Body of pancreas (tissue), 4 donors: Measurements from ENCODE around the gene CMC1.

Experiments used
- POLR2A ChIP-seq, 3 donors: fragments of 450-650 bp; IDR thresholded peaks; one replicate each; pipeline ENCODE4 v1.6.1; 2016; ENCODE audit warnings: antibody characterized with exemption in 3 of 3, mild to moderate bottlenecking in 2 of 3
- TF ChIP-seq, protein P1 (sequence below), 7 experiments: fragments of 450-650 bp in 4 of 7; fragments of 200-600 bp in 3 of 7; sonication (generic) in 3 of 7; IDR thresholded peaks; one replicate each; pipeline ENCODE4 v1.5.1; 2016 to 2019; ENCODE audit warnings: antibody characterized with exemption in 7 of 7

DNA sequence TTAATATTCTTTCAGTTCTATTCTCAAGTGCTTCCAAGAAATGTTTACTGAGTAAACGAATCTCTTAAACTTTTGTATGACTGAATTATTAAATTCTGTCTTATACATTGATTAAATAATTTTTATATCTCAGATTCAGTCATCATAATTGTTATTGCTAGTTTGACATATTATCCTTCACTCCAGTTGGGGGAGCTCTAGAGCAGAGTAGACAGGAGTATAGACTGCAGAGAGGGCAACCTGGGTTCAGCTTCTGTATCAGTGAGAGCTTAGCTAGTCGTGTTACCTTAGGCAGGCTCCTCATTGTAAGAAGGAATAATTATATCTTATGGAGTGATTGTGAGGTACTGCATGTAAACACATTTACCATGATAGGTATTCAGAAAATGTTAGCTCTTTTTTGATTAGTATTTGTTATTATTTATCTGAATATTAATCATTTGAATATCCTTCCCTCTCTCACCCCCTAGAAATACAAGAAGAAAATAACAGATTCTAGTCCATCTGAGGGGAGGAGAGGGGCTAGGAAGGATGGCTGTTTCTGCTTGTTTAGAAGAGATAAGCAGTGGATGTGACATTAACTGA lies 76.1 kb downstream of the CMC1 start:
- TF ChIP-seq, protein P1, sequence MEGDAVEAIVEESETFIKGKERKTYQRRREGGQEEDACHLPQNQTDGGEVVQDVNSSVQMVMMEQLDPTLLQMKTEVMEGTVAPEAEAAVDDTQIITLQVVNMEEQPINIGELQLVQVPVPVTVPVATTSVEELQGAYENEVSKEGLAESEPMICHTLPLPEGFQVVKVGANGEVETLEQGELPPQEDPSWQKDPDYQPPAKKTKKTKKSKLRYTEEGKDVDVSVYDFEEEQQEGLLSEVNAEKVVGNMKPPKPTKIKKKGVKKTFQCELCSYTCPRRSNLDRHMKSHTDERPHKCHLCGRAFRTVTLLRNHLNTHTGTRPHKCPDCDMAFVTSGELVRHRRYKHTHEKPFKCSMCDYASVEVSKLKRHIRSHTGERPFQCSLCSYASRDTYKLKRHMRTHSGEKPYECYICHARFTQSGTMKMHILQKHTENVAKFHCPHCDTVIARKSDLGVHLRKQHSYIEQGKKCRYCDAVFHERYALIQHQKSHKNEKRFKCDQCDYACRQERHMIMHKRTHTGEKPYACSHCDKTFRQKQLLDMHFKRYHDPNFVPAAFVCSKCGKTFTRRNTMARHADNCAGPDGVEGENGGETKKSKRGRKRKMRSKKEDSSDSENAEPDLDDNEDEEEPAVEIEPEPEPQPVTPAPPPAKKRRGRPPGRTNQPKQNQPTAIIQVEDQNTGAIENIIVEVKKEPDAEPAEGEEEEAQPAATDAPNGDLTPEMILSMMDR (IDR thresholded peaks at IDR 0.05): peak in 6 of 7 experiments; percentile 43 to 54 (median 48)
- no peak for TF ChIP-seq POLR2A (IDR thresholded peaks at IDR 0.05)
